ENCODE measurements around the gene AMMECR1L.

DNA sequence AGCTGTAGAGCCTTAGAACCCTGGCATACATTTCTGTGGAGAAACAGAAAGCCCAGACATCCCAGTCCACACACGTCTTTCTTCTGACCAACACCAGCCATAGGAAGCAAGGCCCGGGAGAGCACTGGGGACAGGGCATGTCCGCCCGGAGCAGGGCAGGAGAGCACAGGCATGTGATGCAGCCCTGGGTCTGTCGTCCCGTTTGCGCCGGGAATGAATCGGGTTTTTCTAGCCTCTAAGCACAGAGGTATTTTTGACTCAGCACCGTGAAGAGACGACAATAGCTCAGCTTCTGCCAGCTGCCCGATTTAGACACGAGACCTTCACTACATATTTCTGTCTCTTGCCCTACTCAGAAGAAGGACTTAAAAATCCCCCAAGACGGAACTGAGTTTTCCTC is 7.3 kb upstream of the AMMECR1L start:
- TF ChIP-seq, protein P1, sequence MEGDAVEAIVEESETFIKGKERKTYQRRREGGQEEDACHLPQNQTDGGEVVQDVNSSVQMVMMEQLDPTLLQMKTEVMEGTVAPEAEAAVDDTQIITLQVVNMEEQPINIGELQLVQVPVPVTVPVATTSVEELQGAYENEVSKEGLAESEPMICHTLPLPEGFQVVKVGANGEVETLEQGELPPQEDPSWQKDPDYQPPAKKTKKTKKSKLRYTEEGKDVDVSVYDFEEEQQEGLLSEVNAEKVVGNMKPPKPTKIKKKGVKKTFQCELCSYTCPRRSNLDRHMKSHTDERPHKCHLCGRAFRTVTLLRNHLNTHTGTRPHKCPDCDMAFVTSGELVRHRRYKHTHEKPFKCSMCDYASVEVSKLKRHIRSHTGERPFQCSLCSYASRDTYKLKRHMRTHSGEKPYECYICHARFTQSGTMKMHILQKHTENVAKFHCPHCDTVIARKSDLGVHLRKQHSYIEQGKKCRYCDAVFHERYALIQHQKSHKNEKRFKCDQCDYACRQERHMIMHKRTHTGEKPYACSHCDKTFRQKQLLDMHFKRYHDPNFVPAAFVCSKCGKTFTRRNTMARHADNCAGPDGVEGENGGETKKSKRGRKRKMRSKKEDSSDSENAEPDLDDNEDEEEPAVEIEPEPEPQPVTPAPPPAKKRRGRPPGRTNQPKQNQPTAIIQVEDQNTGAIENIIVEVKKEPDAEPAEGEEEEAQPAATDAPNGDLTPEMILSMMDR (IDR thresholded peaks at IDR 0.05 in 2 of 3, conservative IDR thresholded peaks at IDR 0.05 in 1 of 3; ENCODE audit: control insufficient read depth in 2 of 3, extremely low read depth in 1 of 3, insufficient read depth in 1 of 3, low read depth in 3 of 3, low read length in 3 of 3), result no peak
- TF ChIP-seq ZSCAN29 (IDR thresholded peaks at IDR 0.05), result no peak
- TF ChIP-seq, protein P2, sequence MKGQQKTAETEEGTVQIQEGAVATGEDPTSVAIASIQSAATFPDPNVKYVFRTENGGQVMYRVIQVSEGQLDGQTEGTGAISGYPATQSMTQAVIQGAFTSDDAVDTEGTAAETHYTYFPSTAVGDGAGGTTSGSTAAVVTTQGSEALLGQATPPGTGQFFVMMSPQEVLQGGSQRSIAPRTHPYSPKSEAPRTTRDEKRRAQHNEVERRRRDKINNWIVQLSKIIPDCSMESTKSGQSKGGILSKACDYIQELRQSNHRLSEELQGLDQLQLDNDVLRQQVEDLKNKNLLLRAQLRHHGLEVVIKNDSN (IDR thresholded peaks at IDR 0.05; ENCODE audit: borderline replicate concordance, extremely low read length, insufficient read depth, low read depth, low read length), result no peak
- TF ChIP-seq, protein P3, sequence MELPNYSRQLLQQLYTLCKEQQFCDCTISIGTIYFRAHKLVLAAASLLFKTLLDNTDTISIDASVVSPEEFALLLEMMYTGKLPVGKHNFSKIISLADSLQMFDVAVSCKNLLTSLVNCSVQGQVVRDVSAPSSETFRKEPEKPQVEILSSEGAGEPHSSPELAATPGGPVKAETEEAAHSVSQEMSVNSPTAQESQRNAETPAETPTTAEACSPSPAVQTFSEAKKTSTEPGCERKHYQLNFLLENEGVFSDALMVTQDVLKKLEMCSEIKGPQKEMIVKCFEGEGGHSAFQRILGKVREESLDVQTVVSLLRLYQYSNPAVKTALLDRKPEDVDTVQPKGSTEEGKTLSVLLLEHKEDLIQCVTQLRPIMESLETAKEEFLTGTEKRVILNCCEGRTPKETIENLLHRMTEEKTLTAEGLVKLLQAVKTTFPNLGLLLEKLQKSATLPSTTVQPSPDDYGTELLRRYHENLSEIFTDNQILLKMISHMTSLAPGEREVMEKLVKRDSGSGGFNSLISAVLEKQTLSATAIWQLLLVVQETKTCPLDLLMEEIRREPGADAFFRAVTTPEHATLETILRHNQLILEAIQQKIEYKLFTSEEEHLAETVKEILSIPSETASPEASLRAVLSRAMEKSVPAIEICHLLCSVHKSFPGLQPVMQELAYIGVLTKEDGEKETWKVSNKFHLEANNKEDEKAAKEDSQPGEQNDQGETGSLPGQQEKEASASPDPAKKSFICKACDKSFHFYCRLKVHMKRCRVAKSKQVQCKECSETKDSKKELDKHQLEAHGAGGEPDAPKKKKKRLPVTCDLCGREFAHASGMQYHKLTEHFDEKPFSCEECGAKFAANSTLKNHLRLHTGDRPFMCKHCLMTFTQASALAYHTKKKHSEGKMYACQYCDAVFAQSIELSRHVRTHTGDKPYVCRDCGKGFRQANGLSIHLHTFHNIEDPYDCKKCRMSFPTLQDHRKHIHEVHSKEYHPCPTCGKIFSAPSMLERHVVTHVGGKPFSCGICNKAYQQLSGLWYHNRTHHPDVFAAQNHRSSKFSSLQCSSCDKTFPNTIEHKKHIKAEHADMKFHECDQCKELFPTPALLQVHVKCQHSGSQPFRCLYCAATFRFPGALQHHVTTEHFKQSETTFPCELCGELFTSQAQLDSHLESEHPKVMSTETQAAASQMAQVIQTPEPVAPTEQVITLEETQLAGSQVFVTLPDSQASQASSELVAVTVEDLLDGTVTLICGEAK (IDR thresholded peaks at IDR 0.05; ENCODE audit: borderline replicate concordance), result no peak
